ENCODE measurements around the gene SMARCAL1. TPM values are rescaled to one million over a fixed set of nuclear protein-coding genes. Genes with fewer than 3 reads are reported as not detected.

Gene SMARCAL1
- total and polyA plus RNA-seq, 2 of the 4 experiments (the other 2 are of a cell fraction): 13.6 to 21.0 TPM

GRCh38 chr2:216517447-216518225 is 105.4 kb downstream of the SMARCAL1 start:
- no peak overlapping the region for H3K9ac ChIP-seq (ENCODE audit: low read depth, low read length)
- no peak overlapping the region for H3K4me3 ChIP-seq (ENCODE audit: insufficient read depth, low read depth, low read length)
- H3K14ac ChIP-seq (replicated peaks; ENCODE audit: low read depth, low read length): no peak overlapping the region
- no peak overlapping the region for H2BK15ac ChIP-seq (ENCODE audit: low read depth, low read length)
- H2AFZ ChIP-seq (replicated peaks; ENCODE audit: low read length, poor library complexity): no peak overlapping the region
- no peak overlapping the region for H3K56ac ChIP-seq (ENCODE audit: extremely low read depth, insufficient read depth, low read length)
- CTCF ChIA-PET: interaction anchor here (0.5 to 6.0 kb wide), 4 partner anchors 142 to 1156 kb away, joined by 3 to 88 read pairs (median 4); no protein-coding TSS in a partner anchor
- intact Hi-C loops (cut with micrococcal nuclease): loop anchor here (5.0 kb wide), 2 partner anchors 1195 to 1240 kb away; no protein-coding TSS in a partner anchor
- peaks cover 8% of the 10 kb centered on the region for H3K9me1 ChIP-seq (ENCODE audit: insufficient read depth, low read length)
- no peaks in the 10 kb centered on the region for H3K27me3 ChIP-seq (ENCODE audit: control insufficient read depth, insufficient read depth, low read length)
- no peak overlapping the region for H3K18ac ChIP-seq (ENCODE audit: low read depth, low read length)
- H3K4me1 ChIP-seq (ENCODE audit: control insufficient read depth, insufficient read depth, low read length): peaks cover 7% of the 10 kb centered on the region
- H3K36me3 ChIP-seq (ENCODE audit: control insufficient read depth, insufficient read depth, low read length): no peaks in the 10 kb centered on the region
- TF ChIP-seq BHLHE40 (IDR thresholded peaks at IDR 0.05; ENCODE audit: low read depth, low read length) (no peak), SMC3 (IDR thresholded peaks at IDR 0.05; ENCODE audit: low read depth, low read length) (no peak), RCOR1 (IDR thresholded peaks at IDR 0.05; ENCODE audit: insufficient replicate concordance, low read length) (no peak), MAFK (IDR thresholded peaks at IDR 0.05; ENCODE audit: low read depth, low read length) (no peak), RFX5 (IDR thresholded peaks at IDR 0.05; ENCODE audit: low read depth, low read length) (no peak), MAZ (IDR thresholded peaks at IDR 0.05; ENCODE audit: borderline replicate concordance, low read depth, low read length) (no peak), POLR2A (IDR thresholded peaks at IDR 0.05; ENCODE audit: low read depth, low read length) (no peak), CTCF (conservative IDR thresholded peaks at IDR 0.05; ENCODE audit: low read depth, low read length) (no peak), CEBPB (IDR thresholded peaks at IDR 0.05; ENCODE audit: low read depth, low read length) (no peak)
- TF ChIP-seq, protein P1, sequence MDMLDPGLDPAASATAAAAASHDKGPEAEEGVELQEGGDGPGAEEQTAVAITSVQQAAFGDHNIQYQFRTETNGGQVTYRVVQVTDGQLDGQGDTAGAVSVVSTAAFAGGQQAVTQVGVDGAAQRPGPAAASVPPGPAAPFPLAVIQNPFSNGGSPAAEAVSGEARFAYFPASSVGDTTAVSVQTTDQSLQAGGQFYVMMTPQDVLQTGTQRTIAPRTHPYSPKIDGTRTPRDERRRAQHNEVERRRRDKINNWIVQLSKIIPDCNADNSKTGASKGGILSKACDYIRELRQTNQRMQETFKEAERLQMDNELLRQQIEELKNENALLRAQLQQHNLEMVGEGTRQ (IDR thresholded peaks at IDR 0.05; ENCODE audit: low read depth, low read length): no peak
- ATAC-seq (ENCODE audit: low read depth) (no peak), DNase-seq (no peak)
- in situ Hi-C loops (cut with MboI; ENCODE audit: low sequenced_read_pairs): loop anchor here (5.0 to 25.0 kb wide), 4 partner anchors 150 to 1237 kb away; no protein-coding TSS in a partner anchor
- H3K4me2 ChIP-seq (ENCODE audit: low read depth, low read length): no peak overlapping the region
- H2BK120ac ChIP-seq (ENCODE audit: low read depth, low read length): no peak overlapping the region
- H2AK5ac ChIP-seq (ENCODE audit: low read depth, low read length): no peak overlapping the region; the same call in 1 of the 2 replicates
- H4K91ac ChIP-seq (ENCODE audit: insufficient read depth, low read depth, low read length): no peak overlapping the region
- no peak overlapping the region for H2BK5ac ChIP-seq (ENCODE audit: low read depth, low read length, poor library complexity, severe bottlenecking)
- 83% methylated on average over 1 of the region's 4 CpGs; no CpG with 5 or more reads in 1 of the 2 experiments for WGBS, 2 experiments (ENCODE audit: extremely low coverage in 2 of 2, insufficient read length in 1 of 2)
- no TSS peak for BruUV-seq (replicated peaks)
- no peak overlapping the region for H3K27ac ChIP-seq (ENCODE audit: insufficient read depth, low read length)
- H2AK9ac ChIP-seq (replicated peaks; ENCODE audit: low read depth, low read length, poor library complexity): no peak overlapping the region
- POLR2A ChIA-PET (ENCODE audit: unreplicated experiment): no interaction called here
- no peaks in the 10 kb centered on the region for H4K20me1 ChIP-seq (ENCODE audit: insufficient read depth, low read length)
- no peaks in the 10 kb centered on the region for H3K9me3 ChIP-seq (ENCODE audit: control insufficient read depth, insufficient read depth, low read length)
- no peaks in the 10 kb centered on the region for H3K79me1 ChIP-seq (ENCODE audit: low read depth in 1 of 2, low read length in 2 of 2)
- dilution Hi-C loops (cut with HindIII; ENCODE audit: low sequenced_read_pairs, unreplicated experiment): loop anchor here (25.0 kb wide), 2 partner anchors 145 to 995 kb away; no protein-coding TSS in a partner anchor
- no peak overlapping the region for H3K23ac ChIP-seq (ENCODE audit: low read depth, low read length)
- no peak overlapping the region for H4K5ac ChIP-seq (ENCODE audit: low read depth, low read length)
- H2BK20ac ChIP-seq (ENCODE audit: low read depth, low read length): no peak overlapping the region
- no peak overlapping the region for H3K4ac ChIP-seq (ENCODE audit: low read depth, low read length)
- H4K8ac ChIP-seq (ENCODE audit: low read depth in 2 of 2, low read length in 2 of 2): no peak overlapping the region

All from IMR-90 (cell line).